ENCODE results near the gene NR6A1. TPM values are rescaled to one million over a fixed set of nuclear protein-coding genes. Genes with fewer than 3 reads are reported as not detected.

The NR6A1 gene
- total RNA-seq, 1 donor from 2014 or later: 1.2 TPM

DNA sequence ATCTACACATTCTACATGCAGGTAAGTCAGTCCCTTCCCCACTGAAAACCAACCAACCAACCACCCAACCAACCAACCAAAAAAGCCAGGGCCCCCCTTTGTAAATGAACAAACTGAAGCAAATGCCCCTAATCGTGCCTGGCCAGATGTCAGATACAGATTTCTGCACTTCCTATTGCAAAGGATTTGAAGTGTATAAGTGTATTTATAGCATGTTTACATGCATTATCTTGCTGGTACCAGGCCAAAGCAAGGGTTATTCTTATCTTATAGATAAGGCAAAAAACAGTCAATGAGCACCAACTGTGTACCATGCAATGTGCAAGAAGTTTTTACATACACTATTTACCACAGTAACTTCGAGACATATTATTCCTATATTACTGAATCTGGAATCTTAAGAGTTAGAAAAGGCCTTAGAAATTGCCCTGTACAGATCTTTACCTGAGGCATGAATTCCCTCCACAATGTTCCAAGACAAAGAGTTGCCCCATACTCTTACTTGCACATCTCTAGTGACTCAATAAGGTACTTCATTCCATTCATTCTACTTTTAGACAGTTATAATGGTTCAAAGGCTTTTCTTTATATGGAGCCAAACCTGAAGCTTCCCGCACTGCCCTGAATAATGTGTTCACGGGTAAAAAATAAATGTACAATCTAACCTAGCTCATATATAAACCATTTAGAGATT is 212.2 kb downstream of the NR6A1 start:
- no peaks in the 10 kb centered on the region for H3K27me3 ChIP-seq
- no peak overlapping the region for H3K4me3 ChIP-seq
- intact Hi-C loops (cut with DNase I): no loop called here
- DNase-seq (ENCODE audit: extremely low spot score in 2 of 2): no peak
- H3K27ac ChIP-seq: no peak overlapping the region
- H3K36me3 ChIP-seq: no peaks in the 10 kb centered on the region
- H3K4me1 ChIP-seq: no peaks in the 10 kb centered on the region
- TF ChIP-seq POLR2A (IDR thresholded peaks at IDR 0.05): no peak
- TF ChIP-seq POLR2AphosphoS5 (IDR thresholded peaks at IDR 0.05; ENCODE audit: insufficient read depth in 1 of 2, low read depth in 1 of 2): no peak
- H3K9me3 ChIP-seq: no peaks in the 10 kb centered on the region

DNA sequence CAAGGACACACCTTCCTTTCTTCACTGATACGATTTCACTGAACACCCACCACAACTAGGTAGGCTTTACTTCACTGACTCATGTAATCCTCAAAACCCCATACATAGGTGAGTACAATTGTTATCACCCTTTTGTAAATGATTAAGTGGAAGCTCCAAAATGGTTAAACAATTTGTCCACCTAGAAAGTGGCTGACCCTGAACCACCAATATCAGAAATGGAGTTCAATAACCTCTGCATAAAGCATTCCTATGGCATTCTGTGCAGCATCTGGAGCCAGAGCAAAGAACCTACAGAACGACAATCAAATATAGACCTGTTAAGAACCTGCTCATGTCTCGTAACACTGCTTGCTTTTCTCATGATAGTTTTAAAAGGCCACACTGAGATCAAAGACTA is 213.2 kb downstream of the NR6A1 start:
- Histone ChIP-seq H3K27me3 (no peaks in the 10 kb centered on the region), H3K9me3 (no peaks in the 10 kb centered on the region), H3K27ac (no peak overlapping the region), H3K36me3 (no peaks in the 10 kb centered on the region), H3K4me1 (no peaks in the 10 kb centered on the region), H3K4me3 (no peak overlapping the region)
- TF ChIP-seq POLR2A (IDR thresholded peaks at IDR 0.05) (no peak), POLR2AphosphoS5 (IDR thresholded peaks at IDR 0.05; ENCODE audit: insufficient read depth in 1 of 2, low read depth in 1 of 2) (no peak)
- TF ChIP-seq, protein P1, sequence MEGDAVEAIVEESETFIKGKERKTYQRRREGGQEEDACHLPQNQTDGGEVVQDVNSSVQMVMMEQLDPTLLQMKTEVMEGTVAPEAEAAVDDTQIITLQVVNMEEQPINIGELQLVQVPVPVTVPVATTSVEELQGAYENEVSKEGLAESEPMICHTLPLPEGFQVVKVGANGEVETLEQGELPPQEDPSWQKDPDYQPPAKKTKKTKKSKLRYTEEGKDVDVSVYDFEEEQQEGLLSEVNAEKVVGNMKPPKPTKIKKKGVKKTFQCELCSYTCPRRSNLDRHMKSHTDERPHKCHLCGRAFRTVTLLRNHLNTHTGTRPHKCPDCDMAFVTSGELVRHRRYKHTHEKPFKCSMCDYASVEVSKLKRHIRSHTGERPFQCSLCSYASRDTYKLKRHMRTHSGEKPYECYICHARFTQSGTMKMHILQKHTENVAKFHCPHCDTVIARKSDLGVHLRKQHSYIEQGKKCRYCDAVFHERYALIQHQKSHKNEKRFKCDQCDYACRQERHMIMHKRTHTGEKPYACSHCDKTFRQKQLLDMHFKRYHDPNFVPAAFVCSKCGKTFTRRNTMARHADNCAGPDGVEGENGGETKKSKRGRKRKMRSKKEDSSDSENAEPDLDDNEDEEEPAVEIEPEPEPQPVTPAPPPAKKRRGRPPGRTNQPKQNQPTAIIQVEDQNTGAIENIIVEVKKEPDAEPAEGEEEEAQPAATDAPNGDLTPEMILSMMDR (IDR thresholded peaks at IDR 0.05): no peak
- DNase-seq (ENCODE audit: extremely low spot score in 2 of 2): no peak
- intact Hi-C loops (cut with DNase I): no loop called here

- TF ChIP-seq, protein P1 (IDR thresholded peaks at IDR 0.05): no peak
- no peak for TF ChIP-seq POLR2A (IDR thresholded peaks at IDR 0.05)
- TF ChIP-seq POLR2AphosphoS5 (IDR thresholded peaks at IDR 0.05; ENCODE audit: insufficient read depth in 1 of 2, low read depth in 1 of 2): no peak
- H3K4me3 ChIP-seq: no peak overlapping the region
- no peak for DNase-seq (ENCODE audit: extremely low spot score in 2 of 2)
- H3K27ac ChIP-seq: no peak overlapping the region
- no peaks in the 10 kb centered on the region for H3K9me3 ChIP-seq
- intact Hi-C loops (cut with DNase I): no loop called here
- H3K27me3 ChIP-seq: no peaks in the 10 kb centered on the region
- H3K36me3 ChIP-seq: no peaks in the 10 kb centered on the region
- no peaks in the 10 kb centered on the region for H3K4me1 ChIP-seq
Observed at GRCh38 chr9:124555043-124555442, 216.1 kb downstream of the NR6A1 start.

- intact Hi-C loops (cut with DNase I): no loop called here
- TF ChIP-seq POLR2AphosphoS5 (IDR thresholded peaks at IDR 0.05; ENCODE audit: insufficient read depth in 1 of 2, low read depth in 1 of 2): no peak
- TF ChIP-seq, protein P1 (IDR thresholded peaks at IDR 0.05): no peak
- no peak for TF ChIP-seq POLR2A (IDR thresholded peaks at IDR 0.05)
- no peak for DNase-seq (ENCODE audit: extremely low spot score in 2 of 2)
- Histone ChIP-seq H3K27me3 (no peaks in the 10 kb centered on the region), H3K4me3 (no peak overlapping the region), H3K9me3 (no peaks in the 10 kb centered on the region), H3K36me3 (no peaks in the 10 kb centered on the region), H3K4me1 (no peaks in the 10 kb centered on the region), H3K27ac (no peak overlapping the region)
Observed at GRCh38 chr9:124553738-124554137, 217.4 kb downstream of the NR6A1 start.

DNA sequence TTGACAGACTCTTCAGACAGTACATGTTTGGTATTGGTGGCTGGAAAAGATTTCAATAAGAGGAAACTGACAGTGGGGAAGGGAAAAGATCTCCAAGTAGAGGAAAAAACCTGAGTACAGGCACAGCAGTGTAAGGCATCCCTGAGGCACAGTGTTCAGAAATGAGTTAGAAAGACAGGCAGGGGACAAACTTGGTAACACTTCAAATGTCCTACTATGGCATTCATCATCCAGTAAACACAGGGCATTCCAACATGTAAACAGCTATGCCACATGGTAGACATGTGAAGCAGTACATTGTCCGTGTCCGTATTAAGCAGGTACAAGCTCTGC is 218.9 kb downstream of the NR6A1 start:
- Histone ChIP-seq H3K4me3 (no peak overlapping the region), H3K27ac (no peak overlapping the region), H3K36me3 (no peaks in the 10 kb centered on the region), H3K4me1 (no peaks in the 10 kb centered on the region), H3K9me3 (no peaks in the 10 kb centered on the region), H3K27me3 (no peaks in the 10 kb centered on the region)
- intact Hi-C loops (cut with DNase I): no loop called here
- DNase-seq (ENCODE audit: extremely low spot score in 2 of 2): no peak
- TF ChIP-seq POLR2AphosphoS5 (IDR thresholded peaks at IDR 0.05; ENCODE audit: insufficient read depth in 1 of 2, low read depth in 1 of 2) (no peak), POLR2A (IDR thresholded peaks at IDR 0.05) (no peak)
- TF ChIP-seq, protein P1 (IDR thresholded peaks at IDR 0.05): no peak
